HG03460 (cell line): ENCODE results near the gene CSF2.

ENCODE experiments used
- ATAC-seq: cut with Tn5 transposase; IDR thresholded peaks from one replicate; pipeline ENCODE4 v1.9.1; 2021; ENCODE audit not compliant: unreplicated experiment

The CSF2 gene

DNA sequence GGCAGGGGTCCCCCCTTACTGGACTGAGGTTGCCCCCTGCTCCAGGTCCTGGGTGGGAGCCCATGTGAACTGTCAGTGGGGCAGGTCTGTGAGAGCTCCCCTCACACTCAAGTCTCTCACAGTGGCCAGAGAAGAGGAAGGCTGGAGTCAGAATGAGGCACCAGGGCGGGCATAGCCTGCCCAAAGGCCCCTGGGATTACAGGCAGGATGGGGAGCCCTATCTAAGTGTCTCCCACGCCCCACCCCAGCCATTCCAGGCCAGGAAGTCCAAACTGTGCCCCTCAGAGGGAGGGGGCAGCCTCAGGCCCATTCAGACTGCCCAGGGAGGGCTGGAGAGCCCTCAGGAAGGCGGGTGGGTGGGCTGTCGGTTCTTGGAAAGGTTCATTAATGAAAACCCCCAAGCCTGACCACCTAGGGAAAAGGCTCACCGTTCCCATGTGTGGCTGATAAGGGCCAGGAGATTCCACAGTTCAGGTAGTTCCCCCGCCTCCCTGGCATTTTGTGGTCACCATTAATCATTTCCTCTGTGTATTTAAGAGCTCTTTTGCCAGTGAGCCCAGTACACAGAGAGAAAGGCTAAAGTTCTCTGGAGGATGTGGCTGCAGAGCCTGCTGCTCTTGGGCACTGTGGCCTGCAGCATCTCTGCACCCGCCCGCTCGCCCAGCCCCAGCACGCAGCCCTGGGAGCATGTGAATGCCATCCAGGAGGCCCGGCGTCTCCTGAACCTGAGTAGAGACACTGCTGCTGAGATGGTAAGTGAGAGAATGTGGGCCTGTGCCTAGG lies at the start of gene CSF2:
Gene CSF2 (plus strand): TSS at position 559 of the 783 bp plus-strand sequence. CDS start 35 bp downstream, at position 594.
- no peak for ATAC-seq

DNA sequence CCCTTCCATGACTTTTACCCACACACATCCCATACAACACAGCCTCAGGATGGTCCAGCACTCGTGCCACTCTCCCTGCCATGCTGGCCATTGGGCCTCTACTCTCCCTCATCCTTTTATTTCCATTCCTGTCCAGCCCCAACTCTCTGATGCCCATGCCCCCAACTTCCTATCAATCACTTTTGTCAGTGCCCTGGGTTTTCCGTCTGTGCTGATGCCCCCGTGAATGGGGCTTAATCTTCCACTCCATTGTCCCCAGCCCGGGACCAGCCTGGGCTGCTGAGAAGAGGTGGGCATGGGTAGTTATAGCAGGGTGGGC lies 49.5 kb upstream of the CSF2 start:
- ATAC-seq = no peak

DNA sequence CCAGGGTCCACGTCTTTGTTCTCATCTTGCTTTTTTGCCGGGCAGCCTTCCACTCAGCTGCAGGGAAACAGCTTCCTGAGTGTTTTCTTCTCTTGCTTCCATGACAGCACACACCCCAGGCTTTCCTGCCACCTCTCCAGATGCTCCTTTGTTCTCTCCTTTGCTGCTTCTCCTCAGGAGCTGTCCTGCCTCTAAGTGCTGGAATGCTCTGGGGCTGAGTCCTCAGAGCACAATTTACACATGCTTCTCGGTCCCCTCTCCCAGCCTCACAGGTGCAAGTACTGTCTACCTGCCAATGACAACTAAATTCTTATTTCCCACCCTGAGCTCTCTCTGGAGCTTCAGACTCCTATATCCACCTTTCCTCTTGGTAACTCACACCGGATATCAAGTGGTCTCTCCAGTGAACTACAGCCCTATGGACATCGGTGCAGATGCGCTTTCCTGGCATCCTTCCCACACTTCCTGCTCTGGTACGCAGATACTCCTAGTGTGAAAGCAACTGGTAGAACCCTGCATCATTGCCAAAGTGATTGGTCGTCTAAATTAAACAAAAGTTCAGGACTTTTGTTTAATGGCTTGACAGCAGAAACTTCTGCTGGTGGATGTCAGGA lies 48.7 kb upstream of the CSF2 start:
- no peak for ATAC-seq

DNA sequence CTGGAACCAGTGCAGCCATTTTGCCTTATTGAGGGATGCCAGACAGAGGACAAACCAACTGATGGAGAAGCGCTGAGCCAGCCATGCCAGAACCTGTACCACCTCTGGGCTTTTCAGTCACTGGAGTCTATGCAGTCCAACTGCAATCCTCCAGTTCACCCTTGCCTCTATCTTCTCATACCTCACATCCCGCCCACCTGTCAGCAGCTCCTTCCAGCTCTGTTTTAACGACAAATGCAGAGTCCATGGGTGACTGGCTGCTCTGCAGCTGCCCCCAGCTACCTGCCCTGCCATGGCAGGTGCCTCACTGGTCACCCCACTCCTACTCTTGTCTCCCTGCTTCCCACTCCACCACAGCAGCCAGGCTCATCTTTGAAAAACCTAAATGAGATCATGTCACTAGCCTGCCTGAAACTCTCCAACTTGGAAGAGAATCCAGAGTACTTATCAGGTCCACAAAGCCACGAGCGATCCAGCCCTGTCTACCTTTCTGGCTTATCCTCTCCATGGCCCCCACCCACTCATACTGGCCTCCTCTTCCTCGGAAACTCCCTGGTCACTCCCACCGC lies 48.1 kb upstream of the CSF2 start:
- no peak for ATAC-seq

DNA sequence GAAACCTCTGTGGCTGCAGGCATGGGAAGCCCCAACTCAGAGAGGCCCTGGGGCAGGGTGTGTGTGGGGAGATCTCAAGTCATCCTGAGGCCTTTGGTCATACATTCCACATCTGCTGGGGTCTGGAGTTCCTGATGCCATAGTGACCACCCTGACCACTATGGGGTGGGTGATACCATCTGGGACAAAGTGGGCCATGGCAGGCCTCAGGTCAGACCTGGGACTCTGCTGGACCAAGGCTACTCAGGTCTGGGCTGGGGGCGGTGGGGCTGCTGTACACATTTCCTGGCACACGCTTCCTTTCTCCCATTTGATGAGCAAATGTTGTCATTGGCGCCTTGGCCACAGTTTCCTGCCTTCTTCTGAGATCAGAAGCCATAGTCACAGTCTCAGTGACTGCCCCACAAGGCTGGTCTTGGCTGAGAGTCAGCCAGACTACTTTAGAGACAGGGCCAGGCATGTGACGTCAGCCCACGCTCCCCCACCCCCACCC lies 47.0 kb upstream of the CSF2 start:
- ATAC-seq = no peak

DNA sequence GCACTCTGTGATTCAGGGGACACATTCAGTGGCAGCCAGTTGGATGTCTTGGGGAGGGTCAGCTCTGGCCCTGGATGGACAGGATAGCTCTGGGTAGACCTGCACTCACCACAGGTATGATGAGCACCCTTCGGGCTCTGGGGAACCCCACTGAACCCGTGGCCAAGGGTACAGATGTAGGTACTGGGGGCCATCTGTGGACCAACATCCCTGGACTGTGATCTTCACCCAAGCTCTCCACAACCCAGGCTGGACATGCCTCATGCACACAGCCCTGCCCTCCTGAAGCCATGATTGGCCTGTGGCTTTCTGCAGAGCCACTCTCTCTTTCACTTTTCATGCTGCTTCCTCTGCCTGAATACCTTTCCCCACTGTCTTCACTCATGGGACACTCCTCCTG lies 46.6 kb upstream of the CSF2 start:
- no peak for ATAC-seq

DNA sequence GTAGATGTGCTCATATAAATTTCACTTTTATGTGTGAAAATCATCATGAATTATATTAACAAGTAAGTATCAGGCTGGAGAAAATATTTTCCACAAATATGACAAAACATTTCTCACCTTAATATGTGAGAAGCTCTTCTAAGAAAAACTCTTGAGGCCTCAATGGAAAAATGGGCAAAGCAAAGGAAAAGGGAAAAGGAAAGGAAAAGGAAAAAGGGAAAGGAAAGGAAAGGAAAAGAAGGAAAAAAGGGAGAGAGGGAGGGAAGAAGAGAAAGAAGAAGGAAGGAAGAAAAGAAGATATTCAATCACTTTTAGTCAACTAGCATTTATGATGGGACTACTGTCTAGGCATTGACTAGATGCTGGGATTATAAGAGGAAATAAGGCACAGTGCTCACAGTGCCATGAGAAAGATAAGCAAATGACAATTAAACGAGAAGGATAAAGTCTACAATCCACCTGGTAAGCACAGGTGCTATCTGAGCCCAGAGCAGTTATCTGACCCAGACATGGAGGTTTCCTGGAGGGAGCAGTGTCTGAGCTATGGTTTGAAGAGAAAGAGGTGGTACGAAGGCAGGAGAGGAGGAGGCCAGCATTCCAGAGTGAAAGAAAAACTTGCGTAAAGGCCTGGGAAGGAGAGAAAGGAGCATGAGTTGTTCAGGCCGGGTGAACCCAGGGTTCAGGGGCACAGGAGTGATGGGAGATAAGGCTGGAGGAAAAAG lies 43.8 kb upstream of the CSF2 start:
- ATAC-seq = no peak

DNA sequence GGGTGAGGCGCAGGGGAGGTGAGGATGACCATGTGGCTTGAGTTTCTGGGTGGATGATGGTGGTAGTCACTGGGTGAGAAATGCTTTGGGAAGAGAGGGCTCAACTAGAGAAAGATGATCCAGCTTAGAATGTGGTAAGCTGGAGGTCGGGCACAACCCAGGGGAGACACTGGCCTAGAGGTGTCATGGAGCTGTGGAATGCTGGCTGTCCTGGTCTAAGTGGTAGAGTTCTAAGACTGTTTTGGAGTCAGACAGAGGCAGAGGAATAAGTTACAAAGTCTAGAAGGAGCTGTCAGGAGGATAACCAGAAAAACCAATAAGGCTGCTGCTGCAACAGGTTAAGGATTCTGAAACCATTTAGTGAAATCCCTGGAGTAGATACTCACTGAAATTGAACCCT lies 43.0 kb upstream of the CSF2 start:
- no peak for ATAC-seq

DNA sequence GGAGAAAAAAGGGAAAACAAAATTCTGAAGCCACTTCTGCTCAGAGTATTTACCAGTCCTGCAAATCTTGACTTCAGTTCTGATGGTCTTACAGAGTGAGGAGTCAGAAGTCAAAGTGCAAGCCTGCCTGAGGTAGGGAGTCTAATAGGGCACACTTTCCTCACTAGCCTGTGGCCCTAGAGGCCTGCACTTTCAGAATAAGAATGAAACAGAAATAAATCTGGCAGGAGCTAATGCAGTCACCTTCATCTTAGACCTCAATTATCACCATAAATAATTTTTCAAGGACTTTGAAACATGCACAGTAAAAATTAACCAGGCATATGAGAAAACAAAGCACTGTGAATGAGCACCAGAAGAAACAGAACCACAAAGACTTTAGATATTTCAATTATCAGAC lies 41.4 kb upstream of the CSF2 start:
- ATAC-seq = no peak

DNA sequence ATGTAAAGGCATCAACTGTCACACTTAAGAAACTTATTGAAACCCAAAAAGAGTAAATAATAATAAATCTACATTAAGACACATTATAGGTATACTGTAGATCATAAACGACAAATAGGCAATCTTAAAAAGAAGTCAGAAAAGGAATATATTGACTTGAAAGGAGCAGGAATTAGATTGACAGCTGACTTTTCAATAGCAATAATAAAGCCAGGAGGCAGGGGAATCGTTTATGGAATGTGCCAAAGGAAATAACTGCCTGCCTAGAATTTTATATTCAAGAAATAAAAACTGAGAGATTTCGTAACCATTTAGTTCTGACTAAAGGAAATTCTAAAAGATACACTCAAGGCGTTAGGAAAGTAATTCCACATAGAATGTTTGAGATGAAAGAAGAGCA lies 40.5 kb upstream of the CSF2 start:
- ATAC-seq = no peak

DNA sequence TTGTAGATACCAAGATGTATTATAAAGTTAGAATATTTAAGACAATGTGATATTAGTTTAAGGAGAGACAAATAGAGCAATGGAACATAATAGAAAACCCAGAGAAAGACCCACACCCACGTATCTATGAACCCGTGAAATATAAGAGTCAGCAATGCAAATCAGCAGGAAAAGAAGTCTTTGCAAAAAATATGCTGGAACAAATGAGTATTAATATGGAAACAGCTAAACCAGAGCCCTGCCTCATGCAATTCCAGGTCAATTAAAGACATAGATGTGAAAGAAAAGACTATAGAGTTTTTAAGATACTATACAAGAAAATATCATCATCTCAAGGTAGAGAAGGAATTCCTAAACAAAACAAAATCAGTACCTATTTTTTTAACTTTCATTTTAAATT lies 36.2 kb upstream of the CSF2 start:
- no peak for ATAC-seq

DNA sequence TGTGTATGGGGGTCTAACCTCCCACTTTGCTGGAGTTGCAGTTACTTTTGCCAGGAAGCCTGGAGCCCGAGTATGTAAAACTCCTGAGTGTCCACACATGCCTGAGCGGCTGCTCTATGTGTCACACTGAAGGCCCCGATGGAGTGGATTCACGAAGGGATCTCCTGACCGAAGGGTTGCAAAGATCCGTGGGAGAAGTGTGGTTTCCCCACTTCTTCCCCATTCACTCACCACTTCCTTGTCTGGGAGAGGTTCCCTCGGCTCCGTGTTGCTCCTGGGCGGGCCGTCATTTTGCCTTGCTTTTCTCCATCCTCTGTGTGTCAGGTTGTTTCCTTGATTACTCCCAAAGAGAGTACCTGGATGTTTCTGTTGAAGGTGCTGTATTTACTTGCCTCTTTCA lies 29.4 kb upstream of the CSF2 start:
- no peak for ATAC-seq

DNA sequence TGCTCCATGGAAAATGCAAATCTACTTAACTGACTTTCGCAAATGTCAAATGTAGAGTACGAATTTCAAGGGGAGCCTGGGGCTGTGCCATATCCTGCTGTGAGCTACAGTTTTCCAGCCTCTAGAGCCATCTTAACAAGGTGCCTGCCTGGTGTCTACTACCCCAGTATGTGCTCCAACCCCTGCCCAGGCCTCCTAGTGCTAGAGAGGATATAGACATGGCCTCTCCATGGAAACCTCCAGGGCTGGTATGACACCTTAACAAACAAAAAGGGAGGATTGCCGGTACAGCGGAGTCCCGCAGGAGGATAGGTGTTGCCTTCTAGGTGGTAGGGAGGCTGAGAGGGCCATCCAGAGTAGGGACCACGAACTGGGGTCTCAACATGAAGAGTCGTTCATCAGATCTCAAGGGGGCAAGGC lies 26.7 kb upstream of the CSF2 start:
- ATAC-seq = no peak

DNA sequence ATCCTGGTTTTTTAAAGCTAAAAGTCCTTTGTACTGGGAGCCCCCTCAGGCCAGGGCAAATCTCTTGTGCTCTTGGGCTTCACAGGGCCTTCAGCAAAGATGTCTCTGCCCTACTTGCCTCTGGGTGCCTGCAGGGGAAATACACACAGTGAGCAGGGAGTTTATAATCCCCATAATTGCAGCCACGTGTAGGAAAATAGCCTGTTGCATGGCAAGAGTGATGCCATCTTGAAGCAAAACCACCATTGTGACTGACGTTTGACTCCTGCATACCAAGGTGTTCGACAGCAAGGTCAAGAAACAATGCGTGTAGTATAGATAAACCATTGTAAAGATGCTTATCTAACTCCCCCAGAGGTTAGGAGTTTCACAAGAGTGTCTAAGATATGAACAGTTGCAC lies 24.5 kb upstream of the CSF2 start:
- ATAC-seq = no peak

DNA sequence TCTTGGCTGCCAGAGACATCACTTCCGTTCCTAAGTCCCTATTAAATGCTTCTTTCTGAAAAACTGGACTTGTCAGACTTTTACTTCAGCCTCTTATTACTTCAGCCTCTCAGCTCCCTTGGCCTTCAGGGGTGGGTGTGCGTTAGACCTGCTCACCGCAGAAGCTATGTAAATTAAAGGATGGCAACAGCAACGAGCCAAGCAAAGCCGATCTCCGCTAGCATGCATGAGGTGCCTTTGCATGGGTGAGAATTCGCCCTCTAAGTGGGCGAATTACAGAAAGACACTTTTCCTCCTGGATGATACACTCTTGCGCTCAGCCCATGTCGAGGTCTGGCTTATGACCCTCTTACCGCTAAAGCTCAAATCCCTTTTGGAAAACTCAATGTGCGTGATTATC lies 24.0 kb upstream of the CSF2 start:
- ATAC-seq = no peak

DNA sequence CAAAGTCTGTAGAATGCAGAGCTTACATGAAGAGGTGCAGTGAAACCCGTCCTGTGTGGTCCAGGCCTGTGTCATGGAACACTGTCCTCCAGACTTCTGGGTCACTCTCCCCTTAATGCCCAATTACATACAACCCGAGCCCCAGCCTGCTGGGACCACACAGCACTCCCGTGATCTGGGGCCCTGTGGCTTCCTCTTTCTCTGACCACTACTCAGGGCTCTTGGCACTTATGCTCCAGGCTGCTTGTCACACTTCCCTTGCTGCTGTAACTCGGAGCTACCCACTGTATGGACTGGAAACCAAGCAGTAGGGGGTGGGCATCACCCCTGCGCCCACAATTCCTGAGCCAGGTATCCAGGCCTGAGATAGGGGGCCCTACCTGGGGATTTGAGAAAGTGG lies 23.5 kb upstream of the CSF2 start:
- no peak for ATAC-seq

DNA sequence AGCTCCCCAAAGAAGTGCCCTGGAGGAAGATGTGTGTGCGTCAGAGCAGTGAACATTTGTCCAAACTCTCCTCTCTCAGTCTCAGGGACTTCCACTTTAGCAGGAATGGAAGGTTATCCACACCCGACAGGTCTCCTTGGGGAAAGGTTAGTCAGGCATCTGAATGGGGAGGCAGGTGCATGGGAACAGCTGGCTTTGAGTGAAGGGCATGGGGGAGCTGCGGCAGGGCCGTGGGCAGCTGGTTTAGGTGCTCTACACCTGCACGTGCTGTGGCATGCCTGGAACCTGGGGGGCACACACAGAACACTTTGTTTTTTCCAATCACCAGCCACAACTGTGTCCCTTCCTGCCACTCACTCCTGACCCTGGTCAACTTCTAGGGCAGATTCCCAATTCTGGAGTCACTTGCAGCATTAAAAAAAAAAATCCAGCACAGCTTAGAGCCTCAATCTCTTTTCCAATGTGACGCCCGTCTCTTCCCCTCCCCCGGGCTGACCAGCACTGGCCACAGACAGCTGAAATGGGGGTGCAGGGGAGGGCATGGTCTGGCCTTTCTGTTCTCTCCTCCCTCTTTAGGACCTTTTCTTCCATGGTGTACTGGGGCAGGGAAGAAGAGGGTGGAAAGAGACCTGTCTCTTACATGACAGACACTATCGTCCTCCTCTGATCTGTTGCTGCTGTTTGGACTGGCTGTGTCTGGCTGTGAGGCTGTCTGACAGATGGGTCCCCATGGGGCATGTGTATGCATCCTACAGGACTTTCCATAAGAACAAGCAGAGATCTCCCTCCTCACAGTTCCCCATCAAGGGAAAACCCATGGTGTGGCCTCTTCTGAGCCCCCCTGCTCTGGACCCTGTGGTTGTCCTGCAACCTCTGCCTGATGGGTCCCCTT lies 22.7 kb upstream of the CSF2 start:
- no peak for ATAC-seq

DNA sequence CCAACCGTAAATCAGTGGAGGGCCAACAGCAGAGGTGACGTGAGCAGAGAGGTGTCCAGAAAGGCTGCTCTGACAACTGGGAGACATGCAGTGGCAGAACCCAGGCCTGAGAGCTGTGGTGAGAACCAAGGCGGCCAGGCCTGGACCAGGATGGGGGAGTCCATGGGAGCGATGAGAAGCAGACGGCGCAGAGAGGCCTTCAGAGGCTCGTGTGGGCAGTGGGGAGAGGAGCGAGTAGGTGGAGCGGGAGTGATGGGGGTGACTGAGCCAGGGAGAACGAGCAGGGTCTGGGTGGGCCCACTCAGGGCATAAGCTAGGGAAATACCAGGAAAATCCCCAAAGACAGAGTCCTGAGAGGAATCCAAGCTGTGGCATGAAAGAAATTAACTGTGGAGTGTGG lies 21.1 kb upstream of the CSF2 start:
- ATAC-seq = no peak

DNA sequence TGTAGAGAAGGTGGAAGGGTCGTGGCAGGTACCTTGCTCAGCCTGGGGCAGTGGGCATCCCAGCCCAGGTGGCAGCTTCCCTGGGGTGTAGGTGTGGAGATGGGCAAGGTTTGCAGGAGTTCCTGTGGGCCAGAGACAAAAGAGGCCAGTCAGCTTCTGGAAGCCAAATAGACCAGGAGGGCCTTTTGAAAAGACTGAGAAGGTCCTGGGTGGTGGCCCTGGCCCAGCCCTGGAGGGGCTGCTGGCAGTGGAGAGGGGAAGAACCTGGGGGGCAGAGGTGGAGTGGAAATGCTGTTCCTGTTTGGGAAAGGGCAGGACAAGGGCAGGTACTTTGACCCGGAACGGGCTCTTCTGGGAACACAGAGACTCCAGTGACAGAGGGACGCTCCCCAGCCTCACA lies 20.1 kb upstream of the CSF2 start:
- ATAC-seq = no peak

DNA sequence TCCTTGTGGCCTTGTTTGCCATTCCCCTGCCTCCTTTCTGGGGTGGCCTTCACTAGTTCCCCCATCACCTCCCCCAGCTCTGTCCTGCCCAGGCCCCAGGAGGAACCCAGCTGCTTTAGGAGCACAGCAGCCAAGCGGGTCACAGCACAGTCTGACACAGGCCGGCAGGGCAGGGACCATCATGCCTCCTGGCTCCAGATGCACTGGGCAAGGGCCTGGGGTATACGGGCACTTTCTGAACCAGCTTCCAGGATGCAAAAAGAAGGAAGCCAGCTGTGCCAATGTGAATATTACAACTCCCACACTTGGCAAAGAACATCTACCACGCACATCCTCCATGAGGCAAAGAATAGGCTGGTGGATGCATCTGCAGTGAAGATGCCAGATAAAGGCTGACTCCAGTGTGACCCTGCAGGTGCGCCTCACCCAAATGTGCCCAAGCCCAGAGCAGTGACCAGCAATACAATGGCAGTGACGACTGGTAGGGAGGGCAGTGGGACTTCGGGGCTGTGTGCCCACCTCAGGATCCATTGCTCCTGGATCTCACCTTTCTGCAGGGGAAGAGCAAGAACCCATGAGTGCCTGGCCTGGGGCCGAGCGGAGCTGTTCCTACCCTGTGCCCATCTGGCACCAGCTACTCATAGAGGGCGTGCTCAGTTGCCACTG lies 19.4 kb upstream of the CSF2 start:
- no peak for ATAC-seq
